Activated CD4-positive, alpha-beta T cell treated with anti-CD3 and anti-CD28 coated beads, Interleukin-2, amount 50 U/mL, for 48 hours (primary cell): ENCODE data around the gene DOK6.
A peak's percentile ranks its signal among the peaks of the same experiment; 100 is the strongest.
"Not testable (repeated sequence)": the region's sequence is repeated elsewhere in the genome, so short reads cannot be mapped to it uniquely, and the experiment has no call there.

Source experiments
- DNase-seq, 2 experiments: peaks; one replicate each; pipeline ENCODE4 v3.0.0-alpha.2; 2020

Gene DOK6

DNA sequence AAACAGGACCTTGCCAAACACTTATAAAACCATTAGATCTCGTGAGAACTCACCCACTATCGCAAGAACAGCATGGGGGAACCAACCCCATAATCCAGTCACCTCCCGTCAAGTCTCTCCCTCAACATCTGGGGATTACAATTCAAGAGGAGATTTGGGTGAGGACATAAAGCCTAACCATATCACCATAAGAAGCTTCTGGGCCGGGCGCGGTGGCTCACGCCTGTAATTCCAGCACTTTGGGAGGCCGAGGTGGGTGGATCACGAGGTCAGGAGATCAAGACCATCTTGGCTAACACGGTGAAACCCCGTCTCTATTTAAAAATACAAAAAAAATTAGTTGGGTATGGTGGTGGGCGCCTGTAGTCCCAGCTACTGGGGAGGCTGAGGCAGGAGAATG, 434.3 kb downstream of the DOK6 start:
- not testable (repeated sequence) for DNase-seq

GRCh38 chr18:69838003-69838402, 437.3 kb downstream of the DOK6 start:
- no peak for DNase-seq

DNA sequence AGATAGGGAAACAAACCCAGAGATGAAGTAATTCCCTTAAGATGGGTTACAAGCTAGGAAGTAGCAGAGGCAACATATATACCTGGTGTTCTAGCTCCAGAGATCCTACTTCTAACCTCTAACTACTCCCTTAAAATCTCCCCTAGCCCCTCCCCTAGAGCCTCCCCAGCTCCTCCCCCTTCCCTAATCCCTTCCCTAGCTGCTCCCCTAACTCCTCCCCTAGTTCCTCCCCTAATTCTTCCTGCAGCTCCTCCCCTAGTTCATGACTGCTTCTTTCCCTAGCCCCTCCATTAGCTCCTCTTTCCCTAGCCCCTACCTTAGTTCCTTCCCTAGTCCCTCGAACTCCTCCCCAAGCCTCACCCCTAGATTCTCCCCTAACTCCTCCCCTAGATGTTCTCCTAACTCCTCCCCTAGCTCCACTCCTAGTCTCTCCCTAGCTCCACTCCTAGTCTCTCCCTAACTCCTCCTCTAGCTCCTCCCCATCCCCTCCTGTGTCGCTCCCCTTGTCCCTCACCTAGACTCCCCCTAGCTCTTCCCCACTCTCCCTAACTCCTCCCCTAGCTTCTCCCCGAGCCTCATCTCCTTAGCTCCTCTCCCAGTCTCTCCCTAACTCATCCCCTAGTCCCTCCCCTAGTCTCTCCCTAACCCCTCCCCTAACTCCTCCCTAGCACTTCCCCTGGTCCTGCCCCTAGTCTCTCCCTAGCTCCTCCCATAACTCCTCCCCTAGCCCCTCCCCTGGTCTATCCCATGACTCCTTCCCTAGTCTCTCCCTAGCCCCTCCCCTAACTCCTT, 438.1 kb downstream of the DOK6 start:
- DNase-seq: peak; percentile 29 to 54

DNA sequence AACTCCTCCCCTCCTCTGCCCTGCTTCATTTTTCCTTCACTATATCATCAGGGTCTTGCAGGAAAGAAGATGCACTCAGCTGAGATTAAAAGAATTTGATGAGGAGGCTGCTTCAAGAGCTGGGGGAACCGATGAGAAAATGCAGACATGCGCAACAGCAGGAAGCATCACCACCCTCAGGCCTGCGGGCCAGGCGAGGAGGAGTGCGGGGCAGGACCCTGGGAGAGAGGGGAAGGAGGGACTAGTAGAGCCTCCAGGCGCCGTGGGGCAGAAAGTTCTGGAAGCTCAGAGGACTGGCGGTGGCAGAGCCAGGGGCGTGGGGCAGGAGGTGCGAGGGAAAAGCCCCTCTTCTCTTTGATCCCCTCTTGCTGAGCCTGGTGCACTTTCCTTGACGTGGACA, 438.8 kb downstream of the DOK6 start:
- no peak for DNase-seq

DNA sequence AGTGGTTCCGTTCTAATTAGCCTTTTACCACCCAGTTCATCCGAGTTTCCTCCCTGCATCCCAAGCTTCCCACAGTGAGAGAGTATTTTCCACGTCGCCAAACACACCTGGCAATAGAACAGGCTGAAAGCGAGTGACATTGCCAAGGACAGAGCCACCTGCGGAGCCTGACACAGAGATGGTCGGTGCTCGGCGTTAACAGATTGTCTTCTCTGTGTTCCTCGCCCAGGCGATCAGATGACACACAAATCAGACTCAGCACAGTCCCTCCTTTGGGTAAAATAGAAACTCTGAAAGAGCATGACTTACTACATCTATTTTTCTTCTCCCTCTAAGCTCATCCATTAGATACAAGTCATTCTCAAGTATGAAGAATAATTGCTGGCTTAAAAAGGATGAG, 439.3 kb downstream of the DOK6 start:
- DNase-seq: no peak

DNA sequence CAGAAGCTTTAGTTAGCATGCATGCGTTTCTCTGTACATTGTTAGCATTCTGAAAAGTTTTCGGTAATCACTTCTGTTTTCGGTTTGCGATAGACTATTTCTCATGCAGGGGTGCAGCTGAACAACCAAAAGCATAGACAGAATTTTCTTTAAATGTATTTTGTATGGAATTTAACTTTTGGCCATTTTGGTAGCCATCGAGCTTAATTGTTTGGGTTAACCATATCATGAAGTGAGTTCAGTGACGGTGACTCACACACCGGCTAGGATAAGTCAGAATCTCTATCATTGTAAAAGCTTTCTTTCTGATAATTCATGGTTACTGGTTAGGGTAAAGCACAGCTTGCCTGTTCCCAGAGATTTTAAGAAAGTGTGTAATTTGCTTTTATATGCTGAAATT, 439.8 kb downstream of the DOK6 start:
- DNase-seq: no peak

- DNase-seq: no peak
These were observed 440.4 kb downstream of the DOK6 start for GRCh38 chr18:69841117-69841516.

- no peak for DNase-seq
These were observed 442.3 kb downstream of the DOK6 start for GRCh38 chr18:69843015-69843414.

- DNase-seq: no peak
These were observed 444.0 kb downstream of the DOK6 start for GRCh38 chr18:69844656-69845055.

GRCh38 chr18:69845593-69846506, 445.2 kb downstream of the DOK6 start:
- no peak for DNase-seq

GRCh38 chr18:69853051-69853450, 452.4 kb downstream of the DOK6 start:
- DNase-seq: no peak

GRCh38 chr18:69854455-69854854, 453.8 kb downstream of the DOK6 start:
- DNase-seq: no peak

GRCh38 chr18:69858897-69859296, 458.2 kb downstream of the DOK6 start:
- no peak for DNase-seq

DNA sequence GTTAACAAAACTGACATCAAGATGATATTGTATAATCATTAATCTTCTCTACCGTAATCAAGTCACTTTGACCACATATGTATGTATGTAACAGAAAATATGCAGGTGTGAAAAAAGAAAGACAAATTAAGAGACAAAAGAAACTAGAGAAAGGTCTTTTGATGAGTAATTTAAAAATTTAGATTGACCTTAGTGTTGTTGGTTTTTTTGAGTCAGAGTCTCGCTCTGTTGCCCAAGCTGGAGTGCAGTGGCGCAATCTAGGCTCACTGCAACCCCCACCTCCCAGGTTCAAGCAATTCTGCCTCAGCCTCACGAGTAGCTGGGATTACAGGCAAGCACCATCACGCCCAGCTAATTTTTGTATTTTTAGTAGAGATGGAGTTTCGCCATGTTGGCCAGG, 464.1 kb downstream of the DOK6 start:
- peak in 1 of 2 experiments; percentile 13 for DNase-seq

GRCh38 chr18:69865776-69866175, 465.1 kb downstream of the DOK6 start:
- no peak for DNase-seq

GRCh38 chr18:69866212-69866611, 465.5 kb downstream of the DOK6 start:
- DNase-seq: no peak

DNA sequence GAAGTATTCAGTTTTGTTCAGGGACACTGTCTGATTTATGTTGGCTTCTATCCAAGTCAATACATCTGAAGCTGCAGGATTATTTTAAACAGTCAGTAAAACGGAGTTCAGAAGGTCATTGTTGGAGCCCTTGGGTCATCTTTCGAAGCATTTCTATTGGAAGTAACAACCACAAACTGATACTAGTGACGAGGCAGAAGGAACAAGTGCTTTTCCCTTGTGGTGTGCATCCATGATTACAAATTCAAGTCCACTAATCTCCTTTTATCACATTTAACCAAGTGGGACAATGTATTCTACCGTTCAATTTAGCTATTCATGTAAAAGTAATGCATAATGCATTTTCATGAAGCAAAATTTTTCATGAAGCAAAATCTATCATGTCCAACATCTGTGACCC, 470.0 kb downstream of the DOK6 start:
- no peak for DNase-seq

DNA sequence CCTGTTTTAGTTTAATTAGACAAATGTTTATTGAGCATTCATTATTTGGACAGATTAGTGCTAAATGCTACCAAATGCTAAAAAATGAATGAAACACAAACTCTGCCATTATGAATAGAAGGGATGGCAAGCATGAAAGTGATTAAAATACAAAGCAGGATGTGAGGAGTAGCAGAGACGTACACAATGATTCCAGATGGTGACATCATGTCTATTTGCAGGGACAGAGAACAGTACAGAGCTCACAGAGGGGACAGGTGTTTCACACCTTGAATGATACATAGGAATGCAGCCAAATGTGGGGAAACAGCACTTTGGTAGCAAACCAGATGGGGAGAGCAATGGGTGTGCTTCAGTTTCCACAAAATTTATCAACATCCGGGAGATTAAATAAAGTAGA, 470.7 kb downstream of the DOK6 start:
- DNase-seq: no peak

GRCh38 chr18:69872661-69873060, 472.0 kb downstream of the DOK6 start:
- DNase-seq: no peak

- DNase-seq: no peak
These were observed 473.4 kb downstream of the DOK6 start for GRCh38 chr18:69874058-69874457.

DNA sequence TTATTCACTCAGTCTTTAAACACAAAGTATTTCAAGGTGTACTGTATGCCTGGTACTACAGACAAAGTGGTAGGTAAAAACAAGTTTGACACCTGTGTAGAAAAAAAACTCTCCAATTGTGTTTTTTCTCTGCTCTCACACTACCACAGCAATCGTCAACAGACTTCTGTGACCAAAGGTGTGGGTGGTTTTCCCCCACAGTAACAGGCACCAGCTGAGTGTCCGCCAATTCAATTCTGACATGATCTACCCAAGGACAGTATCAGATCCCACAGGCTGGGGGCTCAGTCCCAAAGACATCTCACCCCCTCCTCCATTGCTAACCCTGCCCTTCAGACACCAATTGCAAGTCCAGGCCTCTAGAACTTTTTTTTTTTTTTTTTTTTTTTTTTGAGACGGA, 475.8 kb downstream of the DOK6 start:
- DNase-seq: no peak

DNA sequence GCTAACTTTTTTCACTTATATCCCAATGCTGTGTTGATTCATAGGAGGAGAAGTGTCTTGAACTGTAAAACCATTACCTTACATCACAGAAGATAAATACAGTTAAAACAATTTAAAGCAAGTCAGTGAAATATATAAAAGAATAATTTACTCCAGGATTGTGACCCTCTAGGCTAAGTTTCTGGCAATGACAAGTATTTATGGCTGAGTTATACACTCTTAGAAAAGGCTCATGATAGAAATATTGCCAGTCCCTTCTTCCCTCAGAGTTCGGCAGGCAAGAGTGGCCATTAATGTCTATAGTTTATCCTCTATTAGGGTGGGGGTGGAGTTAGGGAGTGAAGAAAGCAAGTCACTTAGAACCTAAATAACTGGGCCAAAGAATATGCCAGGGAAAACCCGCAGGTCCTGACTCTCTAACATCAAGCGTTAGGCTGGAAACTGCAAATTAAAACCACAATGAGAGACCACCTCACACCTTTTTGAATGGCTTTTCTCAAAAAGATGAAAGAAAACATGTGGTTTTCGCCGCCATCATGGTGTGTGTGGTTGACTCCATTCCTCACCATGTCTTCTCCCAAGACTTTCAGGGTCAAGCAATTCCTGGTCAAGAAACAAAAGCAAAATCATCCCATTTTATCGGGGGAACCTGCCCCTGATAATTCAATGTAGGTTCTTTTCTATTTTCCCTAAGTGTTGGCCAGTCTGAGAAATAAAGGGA, 477.7 kb downstream of the DOK6 start:
- DNase-seq: no peak

GRCh38 chr18:69879051-69879450, 478.4 kb downstream of the DOK6 start:
- not testable (repeated sequence) for DNase-seq
